BJ (cell line): ENCODE results near the gene LIME1. TPM values are rescaled to one million over a fixed set of nuclear protein-coding genes. Genes with fewer than 3 reads are reported as not detected.

Experiments used
- CTCF ChIA-PET: fragments of 350-600 bp; formaldehyde crosslinking; extraction: SDS; loops from one replicate; lab custom pipeline; 2021; ENCODE audit warnings: antibody characterized with exemption, inconsistent platforms; lab: Yijun Ruan, JAX
- POLR2A ChIA-PET: fragments of 300-600 bp; sonication (Branson Sonifier 250); formaldehyde crosslinking; extraction: SDS; loops from one replicate; lab custom pipeline; 2021; ENCODE audit warnings: antibody characterized with exemption; lab: Charles Lee
- DNase-seq: peaks from one replicate; pipeline ENCODE4 v3.0.0-alpha.2; 2011; ENCODE audit warnings: low read depth
- H3K27me3 ChIP-seq: 2 replicates; pipeline ENCODE4 v1.6.0; 2011; ENCODE audit warnings: low read length; ENCODE audit not compliant: control insufficient read depth, insufficient read depth
- H3K36me3 ChIP-seq: 2 replicates; pipeline ENCODE4 v1.5.1; 2011; ENCODE audit warnings: low read length; ENCODE audit not compliant: control insufficient read depth, insufficient read depth
- H3K4me3 ChIP-seq: 2 replicates; pipeline ENCODE4 v1.5.1; 2011; ENCODE audit warnings: low read depth, mild to moderate bottlenecking, control low read depth, low read length
- CTCF ChIP-seq: IDR thresholded peaks from 2 replicates; pipeline ENCODE4 v1.5.1; 2011; ENCODE audit warnings: low read depth, mild to moderate bottlenecking, control low read depth, inconsistent platforms, low read length, moderate library complexity; ENCODE audit not compliant: insufficient read depth
- polyA plus RNA-seq: library from polyadenylated mRNA; depleted of rRNA; stranded (reverse); fragments of >200 nt; gene quantifications from 2 replicates; pipeline ENCODE4 v1.2.3, GENCODE V29; 2011

LIME1 gene
- polyA plus RNA-seq, 1 experiment: 2.5 TPM

- POLR2A ChIA-PET: interaction anchor here (0.7 to 1.1 kb wide), 2 partner anchors 8 to 10 kb away, joined by 3 to 6 read pairs; no protein-coding TSS in a partner anchor
- no peak for DNase-seq
- CTCF ChIA-PET: interaction anchor here (0.9 to 1.2 kb wide), 2 partner anchors 8 to 10 kb away, joined by 3 to 4 read pairs; no protein-coding TSS in a partner anchor
Measured at GRCh38 chr20:63706852-63707557, 29.5 kb upstream of the LIME1 start.

GRCh38 chr20:63707558-63708300 is 28.7 kb upstream of the LIME1 start, which contains the start of the genes ARFRP1 and ZGPAT:
Gene ARFRP1, minus strand, starts transcription at chr20:63707976. Its CDS starts 885 bp downstream, at chr20:63707091.
Gene ZGPAT, plus strand, starts transcription at chr20:63708039. Its CDS starts 542 bp downstream, at chr20:63708581.
- Histone ChIP-seq H3K27me3 (no peaks in the 10 kb centered on the region), H3K36me3 (peaks cover 28% of the 10 kb centered on the region), H3K4me3 (peak within 1 kb of the TSS; percentile 88)
- no peak for TF ChIP-seq CTCF
- ChIA-PET CTCF (interaction anchor here (0.9 to 1.5 kb wide), 4 partner anchors 9 to 78 kb away, joined by 3 to 5 read pairs (median 4); no protein-coding TSS in a partner anchor), POLR2A (interaction anchor here (0.6 to 1.1 kb wide), 2 partner anchors 9 to 512 kb away, joined by 3 to 6 read pairs; no protein-coding TSS in a partner anchor)
- no peak for DNase-seq

More at GRCh38 chr20:63706852-63707557, 29.5 kb upstream of the LIME1 start:
- Histone ChIP-seq H3K4me3 (peak overlapping the region; percentile 88), H3K36me3 (peaks cover 27% of the 10 kb centered on the region), H3K27me3 (no peaks in the 10 kb centered on the region)
- peak; percentile 28; the same call in 1 of the 2 replicates for TF ChIP-seq CTCF

GRCh38 chr20:63708301-63709148 is 27.9 kb upstream of the LIME1 start:
- no peaks in the 10 kb centered on the region for H3K27me3 ChIP-seq
- peak overlapping the region; percentile 88 for H3K4me3 ChIP-seq
- ChIA-PET POLR2A (interaction anchor here (0.6 to 1.1 kb wide), 2 partner anchors 10 to 513 kb away, joined by 3 to 6 read pairs; no protein-coding TSS in a partner anchor), CTCF (interaction anchor here (0.9 to 1.5 kb wide), 3 partner anchors 9 to 77 kb away, joined by 4 to 5 read pairs (median 4); no protein-coding TSS in a partner anchor)
- no peak for TF ChIP-seq CTCF
- no peak for DNase-seq
- H3K36me3 ChIP-seq: peaks cover 27% of the 10 kb centered on the region

GRCh38 chr20:63709149-63709527 is 27.3 kb upstream of the LIME1 start:
- peaks cover 24% of the 10 kb centered on the region for H3K36me3 ChIP-seq
- ChIA-PET CTCF (interaction anchor here (1.5 kb wide), 2 partner anchors 67 to 77 kb away, joined by 4 to 5 read pairs; no protein-coding TSS in a partner anchor), POLR2A (no interaction called here)
- H3K27me3 ChIP-seq: no peaks in the 10 kb centered on the region
- DNase-seq: no peak
- peak overlapping the region; percentile 88 for H3K4me3 ChIP-seq
- TF ChIP-seq CTCF: no peak
